HCT116 (cell line): ENCODE results near the gene TXLNA. TPM values are rescaled to one million over a fixed set of nuclear protein-coding genes. Genes with fewer than 3 reads are reported as not detected.

ENCODE experiments used
- ATAC-seq: fragments of 200-7000 bp; cut with Tn5 transposase; 2 replicates; pipeline ENCODE4 v1.9.1; 2020; ENCODE audit warnings: mild to moderate bottlenecking, moderate library complexity
- BruUV-seq: library from RNA; stranded (reverse); fragments of 400-500 nt; replicated peaks from 2 replicates; lab custom pipeline; 2021; lab: Mats Ljungman, UMichigan
- CTCF ChIA-PET: fragments of 300-600 bp; sonication (Branson Sonifier 250); formaldehyde crosslinking; loops from one replicate; lab custom pipeline; 2021; ENCODE audit warnings: antibody characterized with exemption; lab: Charles Lee
- POLR2A ChIA-PET: fragments of 300-600, 350-600 bp; sonication (Branson Sonifier 250); formaldehyde crosslinking; loops from one replicate; lab custom pipeline; 2021; ENCODE audit warnings: antibody characterized with exemption; lab: Charles Lee
- RAD21 ChIA-PET, 2 experiments: fragments of 300-600 bp; sonication (Branson Sonifier 250); formaldehyde crosslinking; loops; one replicate each; lab custom pipeline; 2023; ENCODE audit warnings: low total read pairs in 2 of 2; ENCODE audit not compliant: uncharacterized antibody in 2 of 2, unreplicated experiment in 2 of 2, low non-redundant PET in 1 of 2; lab: Charles Lee
- DNase-seq: peaks from one replicate; pipeline ENCODE4 v3.0.0-alpha.2; 2010; ENCODE audit warnings: low read depth, low spot score
- H2AFZ ChIP-seq: fragments of 200-600 bp; shearing (Covaris generic), sonication (generic); 2 replicates; pipeline ENCODE4 v1.6.1; 2017; ENCODE audit warnings: low read depth, mixed run types, mixed read lengths, antibody characterized with exemption, low read length; ENCODE audit not compliant: poor library complexity, severe bottlenecking
- H3K27ac ChIP-seq: 2 replicates; pipeline ENCODE4 v1.5.1; 2012; ENCODE audit warnings: low read depth, low read length
- H3K27me3 ChIP-seq: fragments of 200-600 bp; sonication (generic); 2 replicates; pipeline ENCODE4 v1.6.1; 2016; ENCODE audit warnings: mixed run types, low read length, mixed read lengths; ENCODE audit not compliant: insufficient read depth
- H3K36me3 ChIP-seq, 2 experiments: fragments of 200-500 bp in 1 of 2; fragments of 200-600 bp in 1 of 2; sonication (Bioruptor generic) in 1 of 2; sonication (generic) in 1 of 2; 2 replicates each; pipeline versions ENCODE4 v1.5.1 to v1.6.1; 2014 to 2016; ENCODE audit warnings: low read length in 2 of 2, inconsistent platforms in 1 of 2, mixed read lengths in 1 of 2, mixed run types in 1 of 2; ENCODE audit not compliant: insufficient read depth in 2 of 2, control insufficient read depth in 1 of 2
- H3K4me1 ChIP-seq, 2 experiments: fragments of 200-600 bp in 1 of 2; sonication (generic) in 1 of 2; 2 replicates each; pipeline versions ENCODE4 v1.5.1 to v1.6.1; 2012 to 2017; ENCODE audit warnings: low read length in 2 of 2, inconsistent platforms in 1 of 2, mild to moderate bottlenecking in 1 of 2, mixed read lengths in 1 of 2, mixed run types in 1 of 2, moderate library complexity in 1 of 2; ENCODE audit not compliant: insufficient read depth in 2 of 2, control insufficient read depth in 1 of 2
- H3K4me2 ChIP-seq: fragments of 200-600 bp; sonication (generic); 2 replicates; pipeline ENCODE4 v1.6.1; 2017; ENCODE audit warnings: mixed run types, low read length, mixed read lengths
- H3K4me3 ChIP-seq, 2 experiments: fragments of 200-600 bp in 1 of 2; sonication (generic) in 1 of 2; replicated peaks in 1 of 2; 2 replicates each; pipeline ENCODE4 v1.5.1; 2011 to 2016; ENCODE audit warnings: low read length in 2 of 2, control low read depth in 1 of 2, low read depth in 1 of 2, mild to moderate bottlenecking in 1 of 2, mixed read lengths in 1 of 2, mixed run types in 1 of 2
- H3K79me2 ChIP-seq: fragments of 200-600 bp; sonication (generic); 2 replicates; pipeline ENCODE4 v1.6.1; 2017; ENCODE audit warnings: mild to moderate bottlenecking, mixed run types, low read length, moderate library complexity, mixed read lengths; ENCODE audit not compliant: insufficient read depth
- H3K9ac ChIP-seq: fragments of 200-600 bp; sonication (generic); 2 replicates; pipeline ENCODE4 v1.6.1; 2016; ENCODE audit warnings: low read length, mixed read lengths
- H3K9me2 ChIP-seq: fragments of 200-600 bp; sonication (generic), shearing (Covaris generic); 2 replicates; pipeline ENCODE4 v1.6.1; 2017; ENCODE audit warnings: mixed run types, mild to moderate bottlenecking, moderate library complexity; ENCODE audit not compliant: insufficient read depth
- H3K9me3 ChIP-seq, 2 experiments: fragments of 200-500 bp in 1 of 2; fragments of 200-600 bp in 1 of 2; sonication (Bioruptor generic) in 1 of 2; sonication (generic) in 1 of 2; 2 replicates each; pipeline ENCODE4 v1.6.1; 2014 to 2017; ENCODE audit warnings: low read length in 2 of 2, mixed read lengths in 2 of 2, inconsistent platforms in 1 of 2, low read depth in 1 of 2, mild to moderate bottlenecking in 1 of 2, mixed run types in 1 of 2, moderate library complexity in 1 of 2; ENCODE audit not compliant: control insufficient read depth in 1 of 2, insufficient read depth in 1 of 2
- H4K20me1 ChIP-seq: fragments of 200-600 bp; sonication (generic), shearing (Covaris generic); 2 replicates; pipeline ENCODE4 v1.6.1; 2017; ENCODE audit warnings: mixed run types, mild to moderate bottlenecking, moderate library complexity; ENCODE audit not compliant: insufficient read depth
- CBX3 ChIP-seq: IDR thresholded peaks from 2 replicates; pipeline ENCODE4 v1.6.1; 2012; ENCODE audit warnings: low read depth
- CTCF ChIP-seq, 3 experiments: fragments of 200-600 bp in 1 of 3; sonication (generic) in 1 of 3; IDR thresholded peaks in 2 of 3; conservative IDR thresholded peaks in 1 of 3; 2 replicates each; pipeline ENCODE4 v1.5.1; 2012 to 2017; ENCODE audit warnings: low read depth in 2 of 3, low read length in 2 of 3, antibody characterized with exemption in 1 of 3, borderline replicate concordance in 1 of 3, control low read depth in 1 of 3, mild to moderate bottlenecking in 1 of 3, mixed read lengths in 1 of 3, mixed run types in 1 of 3, moderate library complexity in 1 of 3; ENCODE audit not compliant: insufficient read depth in 1 of 3
- EGR1 ChIP-seq: IDR thresholded peaks from 2 replicates; pipeline ENCODE4 v1.6.1; 2012; ENCODE audit warnings: low read depth
- EZH2 ChIP-seq: fragments of 200-600 bp; sonication (generic); IDR thresholded peaks from 2 replicates; pipeline ENCODE4 v1.6.1; 2017; ENCODE audit warnings: antibody characterized with exemption, mixed run types
- EZH2phosphoT487 ChIP-seq: fragments of 200-600 bp; IDR thresholded peaks from 2 replicates; pipeline ENCODE4 v1.6.1; 2018; ENCODE audit warnings: antibody characterized with exemption, borderline replicate concordance
- POLR2A ChIP-seq: IDR thresholded peaks from 2 replicates; pipeline ENCODE4 v1.7.0; 2011; ENCODE audit warnings: borderline replicate concordance; ENCODE audit not compliant: insufficient read depth, insufficient read length; ENCODE audit errors: extremely low read depth
- REST ChIP-seq: IDR thresholded peaks from 2 replicates; pipeline ENCODE4 v1.6.1; 2012; ENCODE audit warnings: low read depth
- SIN3A ChIP-seq: IDR thresholded peaks from 2 replicates; pipeline ENCODE4 v1.6.1; 2012; ENCODE audit warnings: low read depth
- SP1 ChIP-seq: IDR thresholded peaks from 2 replicates; pipeline ENCODE4 v1.6.1; 2012; ENCODE audit warnings: low read depth
- YY1 ChIP-seq: IDR thresholded peaks from 2 replicates; pipeline ENCODE4 v1.6.1; 2011; ENCODE audit warnings: low read length, low read depth, moderate library complexity, mild to moderate bottlenecking; ENCODE audit not compliant: insufficient replicate concordance; ENCODE audit errors: extremely low read depth
- ZBTB33 ChIP-seq: IDR thresholded peaks from 2 replicates; pipeline ENCODE4 v1.6.1; 2011; ENCODE audit warnings: mild to moderate bottlenecking, low read length, moderate library complexity; ENCODE audit not compliant: insufficient replicate concordance; ENCODE audit errors: extremely low read depth
- ZFX ChIP-seq: fragments of 450-650 bp; IDR thresholded peaks from 2 replicates; pipeline ENCODE4 v1.6.1; 2017
- ZNF274 ChIP-seq: fragments of 200-500 bp; sonication (Bioruptor generic); IDR thresholded peaks from 2 replicates; pipeline ENCODE4 v1.6.1; 2014; ENCODE audit warnings: mild to moderate bottlenecking, low read depth, low read length, inconsistent platforms
- intact Hi-C: fragments of 100-400 bp; cut with micrococcal nuclease; formaldehyde crosslinking; loops from 2 replicates; pipeline ENCODE4 v1.10.0; 2022
- total RNA-seq: library from RNA; stranded (reverse); gene quantifications from one replicate; pipeline ENCODE4 v1.2.1, GENCODE V29; 2021; ENCODE audit not compliant: unreplicated experiment

TXLNA gene
- total RNA-seq, 1 experiment from 2014 or later = 37.2 TPM

GRCh38 chr1:32178380-32179192, 889 bp upstream of the TXLNA start (continued):
- TF ChIP-seq SP1 (no peak), CTCF (IDR thresholded peaks at IDR 0.05 in 2 of 3, conservative IDR thresholded peaks at IDR 0.05 in 1 of 3; ENCODE audit: borderline replicate concordance in 1 of 3, insufficient read depth in 1 of 3, low read depth in 2 of 3, low read length in 2 of 3) (no peak), POLR2A (no peak), CBX3 (no peak), EZH2phosphoT487 (no peak), SIN3A (no peak), ZBTB33 (no peak)

GRCh38 chr1:32179193-32179442, 357 bp upstream of the TXLNA start:
- POLR2A ChIA-PET = interaction anchor here (1.0 to 1.5 kb wide), 4 partner anchors 25 to 157 kb away, joined by 3 to 6 read pairs (median 4); partner anchors contain the start of genes MARCKSL1 and TMEM39B
- no peak for TF ChIP-seq EZH2
- TF ChIP-seq ZFX = no peak
- TF ChIP-seq EGR1 = no peak
- no peak for TF ChIP-seq YY1
- TF ChIP-seq SIN3A = no peak
- no peak for TF ChIP-seq ZNF274
- TF ChIP-seq CTCF (IDR thresholded peaks at IDR 0.05 in 2 of 3, conservative IDR thresholded peaks at IDR 0.05 in 1 of 3; ENCODE audit: borderline replicate concordance in 1 of 3, insufficient read depth in 1 of 3, low read depth in 2 of 3, low read length in 2 of 3) = no peak
- no peak for TF ChIP-seq CBX3
- no peak for TF ChIP-seq POLR2A
- TF ChIP-seq REST = no peak

More at GRCh38 chr1:32179193-32179442, 357 bp upstream of the TXLNA start:
- intact Hi-C loops = loop anchor here (5.0 kb wide), 1 partner anchor 67 kb away; no protein-coding TSS in a partner anchor
- Histone ChIP-seq H3K4me2 (peak overlapping the region; percentile 95), H3K36me3 (peaks cover 14 to 27% of the 10 kb centered on the region in 2 experiments), H3K27me3 (no peaks in the 10 kb centered on the region), H3K9me3 (no peaks in the 10 kb centered on the region), H3K9ac (peak overlapping the region; percentile 95), H3K27ac (peak overlapping the region; percentile 69), H3K9me2 (no peaks in the 10 kb centered on the region), H3K4me3 (peak overlapping the region; percentile 85 to 86), H2AFZ (peak overlapping the region; percentile 72), H4K20me1 (peaks cover 4% of the 10 kb centered on the region; the same call in 1 of the 2 replicates), H3K79me2 (peaks cover 40% of the 10 kb centered on the region), H3K4me1 (peaks cover 15 to 32% of the 10 kb centered on the region in 2 experiments)
- DNase-seq (no peak), ATAC-seq (peak; percentile 34)
- TSS peak; percentile 99 for BruUV-seq
- ChIA-PET CTCF (no interaction called here), RAD21 (interaction anchor here in 1 of 2 experiments (0.6 kb wide), 1 partner anchor 64 kb away, joined by 6 read pairs; no protein-coding TSS in a partner anchor)
